ENCODE results near the gene ACBD3. TPM values are rescaled to one million over a fixed set of nuclear protein-coding genes. Genes with fewer than 3 reads are reported as not detected.
A peak's percentile ranks its signal among the peaks of the same experiment; 100 is the strongest.

ACBD3 gene
- total RNA-seq, 1 experiment from 2014 or later = 41.7 TPM

DNA sequence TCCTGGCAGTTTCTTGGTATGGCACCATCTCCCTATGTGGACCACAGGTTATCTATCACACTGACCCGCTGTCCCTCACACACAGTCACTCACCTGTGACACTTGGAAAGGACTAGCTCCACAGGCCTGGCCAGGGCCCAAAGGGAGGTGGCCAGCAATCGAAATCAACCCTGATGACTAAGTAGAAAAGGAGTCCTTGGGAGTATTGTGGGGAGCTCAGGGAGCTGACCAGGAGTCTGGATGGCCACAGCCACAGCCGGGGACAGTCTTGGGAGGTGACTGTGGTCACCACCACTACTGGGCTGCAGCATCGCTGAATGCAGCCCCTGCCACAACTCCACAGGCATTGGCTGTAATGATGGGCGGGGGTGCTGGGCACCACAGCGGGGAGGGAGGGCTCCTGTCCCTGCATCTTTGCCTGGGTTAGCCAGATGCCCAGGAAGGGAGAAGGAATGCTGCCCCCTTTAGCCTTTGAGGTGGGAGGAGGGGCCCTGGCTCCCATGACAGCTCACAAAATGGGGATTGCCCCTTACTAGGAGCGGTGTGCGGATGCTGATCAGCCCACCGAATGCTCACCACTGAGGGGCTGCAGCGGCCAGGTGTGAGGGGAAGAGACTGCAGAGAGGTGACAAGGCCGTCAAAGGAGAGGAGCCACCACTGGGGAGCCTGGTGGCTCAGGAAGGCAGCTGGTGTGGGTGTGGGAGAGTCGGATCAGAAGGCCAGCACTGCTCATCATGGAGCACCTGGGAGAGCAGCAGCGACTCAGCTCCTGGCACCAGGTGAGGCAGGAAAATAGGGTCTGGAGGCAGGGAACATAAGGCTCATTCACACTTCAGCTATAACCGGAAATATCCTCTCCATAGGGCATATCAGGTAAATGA is 62.7 kb downstream of the ACBD3 start:
- no peaks in the 10 kb centered on the region for H3K27me3 Mint-ChIP-seq (ENCODE audit: insufficient read depth, unreplicated experiment)
- BruUV-seq (replicated peaks) = no TSS peak
- H3K27ac Mint-ChIP-seq (ENCODE audit: unreplicated experiment) = peak overlapping the region; percentile 49
- H3K36me3 ChIP-seq (ENCODE audit: control insufficient read depth, insufficient read depth, low read length) = no peaks in the 10 kb centered on the region
- ChIA-PET CTCF (interaction anchor here (0.7 to 2.1 kb wide), 3 partner anchors 12 to 73 kb away, joined by 4 to 19 read pairs (median 5); no protein-coding TSS in a partner anchor), POLR2A (no interaction called here)
- DNase-seq = peak in 1 of 2 experiments; percentile 26
- H3K36me3 Mint-ChIP-seq (ENCODE audit: insufficient read depth, unreplicated experiment) = peaks cover 20% of the 10 kb centered on the region
- H3K4me3 ChIP-seq (ENCODE audit: low read depth, low read length) = no peak overlapping the region
- H3K9me3 Mint-ChIP-seq (ENCODE audit: unreplicated experiment) = no peaks in the 10 kb centered on the region
- H3K9me3 ChIP-seq = no peaks in the 10 kb centered on the region
- no peaks in the 10 kb centered on the region for H3K27me3 ChIP-seq (replicated peaks; ENCODE audit: control insufficient read depth, insufficient read depth, low read length)
- TF ChIP-seq, protein P1, sequence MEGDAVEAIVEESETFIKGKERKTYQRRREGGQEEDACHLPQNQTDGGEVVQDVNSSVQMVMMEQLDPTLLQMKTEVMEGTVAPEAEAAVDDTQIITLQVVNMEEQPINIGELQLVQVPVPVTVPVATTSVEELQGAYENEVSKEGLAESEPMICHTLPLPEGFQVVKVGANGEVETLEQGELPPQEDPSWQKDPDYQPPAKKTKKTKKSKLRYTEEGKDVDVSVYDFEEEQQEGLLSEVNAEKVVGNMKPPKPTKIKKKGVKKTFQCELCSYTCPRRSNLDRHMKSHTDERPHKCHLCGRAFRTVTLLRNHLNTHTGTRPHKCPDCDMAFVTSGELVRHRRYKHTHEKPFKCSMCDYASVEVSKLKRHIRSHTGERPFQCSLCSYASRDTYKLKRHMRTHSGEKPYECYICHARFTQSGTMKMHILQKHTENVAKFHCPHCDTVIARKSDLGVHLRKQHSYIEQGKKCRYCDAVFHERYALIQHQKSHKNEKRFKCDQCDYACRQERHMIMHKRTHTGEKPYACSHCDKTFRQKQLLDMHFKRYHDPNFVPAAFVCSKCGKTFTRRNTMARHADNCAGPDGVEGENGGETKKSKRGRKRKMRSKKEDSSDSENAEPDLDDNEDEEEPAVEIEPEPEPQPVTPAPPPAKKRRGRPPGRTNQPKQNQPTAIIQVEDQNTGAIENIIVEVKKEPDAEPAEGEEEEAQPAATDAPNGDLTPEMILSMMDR (IDR thresholded peaks at IDR 0.05; ENCODE audit: insufficient read depth in 1 of 2, low read depth in 1 of 2, low read length in 1 of 2, severe bottlenecking in 1 of 2, unreplicated experiment in 1 of 2) = no peak
- peak overlapping the region; percentile 75 for H3K4me3 Mint-ChIP-seq (ENCODE audit: unreplicated experiment)
- H3K4me1 Mint-ChIP-seq (ENCODE audit: low read depth, unreplicated experiment) = peaks cover 27% of the 10 kb centered on the region
- intact Hi-C loops (cut with micrococcal nuclease; ENCODE audit: unreplicated experiment) = loop anchor here (2.0 to 5.0 kb wide), 2 partner anchors 63 to 127 kb away; partner anchors contain the start of genes ACBD3 and SDE2
- H3K4me1 ChIP-seq = peaks cover 26% of the 10 kb centered on the region

DNA sequence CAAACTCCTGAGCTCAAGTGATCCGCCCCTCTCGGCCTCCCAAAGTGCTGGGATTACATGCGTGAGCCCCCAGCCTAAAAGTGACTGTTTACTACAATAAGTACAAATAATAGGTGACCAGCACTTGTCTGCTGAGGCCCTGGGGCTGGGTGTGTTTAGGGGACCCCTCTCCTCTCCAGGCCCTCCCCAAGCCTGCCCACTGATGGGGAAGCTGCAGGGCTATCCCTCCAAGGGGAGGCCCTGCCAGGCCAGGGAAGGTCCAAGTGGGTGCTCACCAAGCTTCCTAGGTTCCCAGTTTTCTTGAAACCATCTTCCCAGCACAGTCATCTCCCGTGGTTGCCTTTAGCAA is 63.4 kb downstream of the ACBD3 start:
- Histone ChIP-seq H3K4me3 (ENCODE audit: low read depth, low read length) (no peak overlapping the region), H3K4me1 (peaks cover 20% of the 10 kb centered on the region)
- H3K27me3 Mint-ChIP-seq (ENCODE audit: insufficient read depth, unreplicated experiment) = no peaks in the 10 kb centered on the region

More for the DNA sequence above, 63.4 kb downstream of the ACBD3 start:
- H3K9me3 Mint-ChIP-seq (ENCODE audit: unreplicated experiment) = no peaks in the 10 kb centered on the region
- no TSS peak for BruUV-seq (replicated peaks)
- POLR2A ChIA-PET = interaction anchor here (1.2 kb wide), 1 partner anchor 61 kb away, joined by 3 read pairs; the partner anchor contains the start of gene H3-3A
- H3K4me1 Mint-ChIP-seq (ENCODE audit: low read depth, unreplicated experiment) = peaks cover 27% of the 10 kb centered on the region
- Histone ChIP-seq H3K9me3 (no peaks in the 10 kb centered on the region), H3K36me3 (ENCODE audit: control insufficient read depth, insufficient read depth, low read length) (no peaks in the 10 kb centered on the region), H3K27me3 (replicated peaks; ENCODE audit: control insufficient read depth, insufficient read depth, low read length) (no peaks in the 10 kb centered on the region)
- H3K27ac Mint-ChIP-seq (ENCODE audit: unreplicated experiment) = peak overlapping the region; percentile 78
- intact Hi-C loops (cut with micrococcal nuclease; ENCODE audit: unreplicated experiment) = loop anchor here (5.0 kb wide), 1 partner anchor 126 kb away; the partner anchor contains the start of gene SDE2
- peaks cover 14% of the 10 kb centered on the region for H3K36me3 Mint-ChIP-seq (ENCODE audit: insufficient read depth, unreplicated experiment)
- TF ChIP-seq, protein P1 (IDR thresholded peaks at IDR 0.05; ENCODE audit: insufficient read depth in 1 of 2, low read depth in 1 of 2, low read length in 1 of 2, severe bottlenecking in 1 of 2, unreplicated experiment in 1 of 2) = no peak
- CTCF ChIA-PET = interaction anchor here (1.5 kb wide), 1 partner anchor 11 kb away, joined by 4 read pairs; no protein-coding TSS in a partner anchor
- H3K4me3 Mint-ChIP-seq (ENCODE audit: unreplicated experiment) = peak overlapping the region; percentile 75
- DNase-seq = peak in 1 of 2 experiments; percentile 15

All from Caco-2 (cell line).